GM13977 (cell line): Measurements from ENCODE around the gene GALNT14.

Experiments used
- DNase-seq: peaks from one replicate; pipeline ENCODE4 v3.0.0; 2012; ENCODE audit warnings: low spot score
- CTCF ChIP-seq: IDR thresholded peaks from 2 replicates; pipeline ENCODE4 v1.5.1; 2012; ENCODE audit warnings: mild to moderate bottlenecking, control low read depth; ENCODE audit not compliant: insufficient read depth; ENCODE audit errors: extremely low read depth, missing control alignments
- in situ Hi-C: fragments of 300-500 bp; cut with MboI; formaldehyde crosslinking; loops from one replicate; pipeline ENCODE4 v1.12.0; 2022; ENCODE audit warnings: low sequenced_read_pairs, low pct_unique_long_range_greater_than_20kb, mixed read lengths, inconsistent platforms; ENCODE audit not compliant: unreplicated experiment

Gene GALNT14

DNA sequence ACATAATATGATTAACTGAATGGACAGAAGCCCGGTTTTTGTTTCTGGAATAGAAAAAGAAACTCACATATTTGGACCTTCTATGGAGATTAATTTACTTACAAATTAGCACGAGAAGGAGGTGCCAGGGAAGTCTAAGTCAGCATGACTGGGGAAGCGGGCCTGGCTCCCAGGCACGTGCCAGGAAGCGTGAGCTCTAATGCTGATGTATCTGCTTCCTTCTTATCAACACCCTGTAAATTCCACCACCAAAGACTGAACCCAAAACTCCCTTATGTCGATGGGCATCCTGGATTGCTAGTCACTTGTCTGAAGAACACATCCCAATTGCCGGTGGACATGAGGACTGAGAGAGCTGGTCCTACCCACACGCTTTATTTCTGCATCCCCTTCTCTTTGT, 134.5 kb downstream of the GALNT14 start:
- in situ Hi-C loops, result no loop called here
- TF ChIP-seq CTCF, result no peak
- DNase-seq, result no peak

- no peak for TF ChIP-seq CTCF
- DNase-seq, result no peak
- in situ Hi-C loops, result no loop called here
Observed at GRCh38 chr2:31002537-31003150, 135.6 kb downstream of the GALNT14 start.

DNA sequence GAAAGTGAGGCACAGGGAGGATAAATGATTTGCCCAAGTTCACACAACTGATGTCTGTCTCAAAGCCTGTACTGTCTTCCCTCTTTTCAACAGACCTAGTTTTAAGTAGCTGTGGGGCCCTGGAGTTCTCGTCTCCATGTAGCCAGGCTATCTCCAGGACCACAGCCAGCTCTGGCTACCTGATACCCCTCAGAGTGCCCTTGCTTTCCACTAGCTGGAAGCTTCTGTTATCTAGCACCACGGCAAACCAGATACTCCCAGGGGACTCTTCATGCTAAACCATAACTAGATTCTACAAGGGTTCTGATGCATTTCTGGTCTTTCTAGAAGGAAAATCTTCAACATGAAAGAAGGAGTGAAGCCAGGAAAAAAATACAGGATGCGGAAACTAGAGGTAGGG, 137.3 kb downstream of the GALNT14 start:
- in situ Hi-C loops, result no loop called here
- no peak for TF ChIP-seq CTCF
- no peak for DNase-seq

DNA sequence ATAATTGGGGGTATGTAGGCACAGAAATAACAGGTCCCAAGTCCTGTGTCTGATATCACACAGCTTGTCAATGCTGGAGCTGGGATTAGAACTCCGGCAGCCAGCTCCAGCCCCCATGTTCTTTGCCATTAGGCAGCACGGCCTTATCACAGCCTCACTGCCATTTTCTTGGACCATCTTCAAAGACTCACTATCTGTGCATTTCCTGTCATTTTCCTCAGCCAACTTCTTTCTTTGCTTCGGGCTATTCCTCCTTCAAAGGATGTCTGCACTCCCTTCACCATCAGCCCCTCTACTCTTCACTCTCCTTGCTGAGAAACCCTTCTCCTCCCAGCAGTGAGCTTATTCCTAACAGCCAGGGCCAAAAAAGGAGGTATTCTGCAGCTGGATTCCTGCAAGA, 139.6 kb downstream of the GALNT14 start:
- TF ChIP-seq CTCF, result no peak
- in situ Hi-C loops, result no loop called here
- DNase-seq, result no peak

- no peak for TF ChIP-seq CTCF
- in situ Hi-C loops, result no loop called here
- no peak for DNase-seq
Observed at GRCh38 chr2:30997979-30998378, 140.3 kb downstream of the GALNT14 start.

GRCh38 chr2:30994227-30995056, 143.8 kb downstream of the GALNT14 start:
- DNase-seq, result no peak
- no peak for TF ChIP-seq CTCF
- in situ Hi-C loops, result no loop called here
